K562 (cell line): ENCODE measurements around the gene SERPINA5. TPM values are rescaled to one million over a fixed set of nuclear protein-coding genes. Genes with fewer than 3 reads are reported as not detected.

Experiments used
- ATAC-seq: fragments of 200-7000 bp; cut with Tn5 transposase; 3 replicates; pipeline ENCODE4 v1.9.1; 2020; ENCODE audit warnings: moderate library complexity
- BruUV-seq: library from RNA; stranded (reverse); fragments of 400-500 nt; replicated peaks from 2 replicates; lab custom pipeline; 2021; lab: Mats Ljungman, UMichigan
- CTCF ChIA-PET: fragments of 300-600 bp; formaldehyde crosslinking; extraction: SDS; loops from one replicate; lab custom pipeline; 2021; ENCODE audit warnings: low intra/inter-chr PET ratio; lab: Yijun Ruan, JAX
- POLR2A ChIA-PET: fragments of 300-600, 350-650 bp; sonication (Branson Sonifier 250); formaldehyde crosslinking; extraction: SDS; loops from one replicate; lab custom pipeline; 2021; ENCODE audit warnings: antibody characterized with exemption, inconsistent platforms; lab: Yijun Ruan, JAX
- DNase-seq, 4 experiments: peaks; one replicate each; pipeline versions ENCODE4 v3.0.0 to v3.0.0-alpha.2; 2011 to 2018; ENCODE audit warnings: low spot score in 3 of 4, mixed read lengths in 3 of 4; ENCODE audit errors: extremely low read depth in 1 of 4
- FAIRE-seq: peaks from 2 replicates; lab custom pipeline; 2011; peaks lifted over from hg19 to GRCh38; lab: Jason Lieb, UNC
- H2AFZ ChIP-seq: 2 replicates; pipeline ENCODE4 v1.6.0; 2011; ENCODE audit warnings: low read depth, low read length, control low read depth, inconsistent platforms
- H3K27ac ChIP-seq: fragments of 200-600 bp; 3 replicates; pipeline ENCODE4 v1.8.0; 2011; ENCODE audit warnings: low read depth, mild to moderate bottlenecking, control low read depth, inconsistent platforms, low read length, moderate library complexity, mixed read lengths; ENCODE audit errors: extremely low read depth
- H3K27me3 ChIP-seq, 2 experiments: fragments of 300-600 bp in 1 of 2; 2 replicates in 1 of 2; 3 replicates in 1 of 2; pipeline versions ENCODE4 v1.6.0 to v1.8.0; 2011; ENCODE audit warnings: inconsistent platforms in 2 of 2, low read length in 2 of 2, mild to moderate bottlenecking in 1 of 2, mixed read lengths in 1 of 2, moderate library complexity in 1 of 2; ENCODE audit not compliant: control insufficient read depth in 2 of 2, insufficient read depth in 2 of 2
- H3K36me3 ChIP-seq: fragments of 300-600 bp; 3 replicates; pipeline ENCODE4 v1.8.0; 2011; ENCODE audit warnings: mild to moderate bottlenecking, low read length, inconsistent platforms; ENCODE audit not compliant: control insufficient read depth, insufficient read depth
- H3K4me1 ChIP-seq, 2 experiments: fragments of 200-600 bp in 1 of 2; replicated peaks in 1 of 2; 2 replicates in 1 of 2; 3 replicates in 1 of 2; pipeline versions ENCODE4 v1.5.1 to v1.8.0; 2011; ENCODE audit warnings: inconsistent platforms in 2 of 2, low read length in 2 of 2, mild to moderate bottlenecking in 1 of 2, mixed read lengths in 1 of 2, moderate library complexity in 1 of 2; ENCODE audit not compliant: control insufficient read depth in 2 of 2, insufficient read depth in 2 of 2
- H3K4me2 ChIP-seq: 2 replicates; pipeline ENCODE4 v1.6.1; 2011; ENCODE audit warnings: low read length, control low read depth, inconsistent platforms, mixed read lengths; ENCODE audit not compliant: insufficient read depth
- H3K4me3 ChIP-seq: fragments of 200-600 bp; sonication (generic), shearing (Covaris generic); 2 replicates; pipeline ENCODE4 v1.5.1; 2016; ENCODE audit warnings: control low read depth, inconsistent platforms
- H3K79me2 ChIP-seq: fragments of 200-600 bp; 3 replicates; pipeline ENCODE4 v1.8.0; 2011; ENCODE audit warnings: low read length, inconsistent platforms; ENCODE audit not compliant: control insufficient read depth, insufficient read depth
- H3K9ac ChIP-seq, 2 experiments: 2 replicates each; pipeline versions ENCODE4 v1.6.0 to v1.6.1; 2011; ENCODE audit warnings: low read depth in 2 of 2, low read length in 2 of 2, control low read depth in 1 of 2, inconsistent platforms in 1 of 2, mild to moderate bottlenecking in 1 of 2, mixed read lengths in 1 of 2; ENCODE audit not compliant: insufficient read depth in 1 of 2
- H3K9me1 ChIP-seq: one replicate; pipeline ENCODE4 v1.6.0; 2011; ENCODE audit warnings: inconsistent platforms, mild to moderate bottlenecking, low read length, moderate library complexity; ENCODE audit not compliant: control insufficient read depth, insufficient read depth
- H3K9me3 ChIP-seq: replicated peaks from 2 replicates; pipeline ENCODE4 v1.5.1; 2011; ENCODE audit warnings: low read depth, low read length, inconsistent platforms; ENCODE audit not compliant: control insufficient read depth, insufficient read depth
- H4K20me1 ChIP-seq: replicated peaks from 2 replicates; pipeline ENCODE4 v1.6.1; 2011; ENCODE audit warnings: low read length, inconsistent platforms, mixed read lengths; ENCODE audit not compliant: control insufficient read depth, insufficient read depth
- CCNT2 ChIP-seq: IDR thresholded peaks from 2 replicates; pipeline ENCODE4 v1.6.1; 2011; ENCODE audit warnings: borderline replicate concordance, low read depth, mild to moderate bottlenecking, moderate library complexity, mixed read lengths, low read length; ENCODE audit not compliant: insufficient read length; ENCODE audit errors: extremely low read depth
- NCOA1 ChIP-seq: fragments of 450-650 bp; IDR thresholded peaks from 2 replicates; pipeline ENCODE4 v1.6.1; 2016; ENCODE audit warnings: low read depth
- TEAD1 ChIP-seq, 2 experiments: fragments of 450-650 bp in 1 of 2; sonication (generic) in 1 of 2; formaldehyde crosslinking; IDR thresholded peaks; 2 replicates each; pipeline versions ENCODE4 v1.4.0 to v1.8.0; 2020 to 2022; ENCODE audit warnings: mild to moderate bottlenecking in 2 of 2, missing genetic modification reagents in 1 of 2
- ZBED1 ChIP-seq: IDR thresholded peaks from 2 replicates; pipeline ENCODE4 v1.6.1; 2014
- ZNF143 ChIP-seq: sonication (generic); formaldehyde crosslinking; IDR thresholded peaks from 2 replicates; pipeline ENCODE4 v1.9.0; 2022; ENCODE audit warnings: mild to moderate bottlenecking, missing genetic modification reagents
- ZNF436 ChIP-seq: fragments of 250-450, 450-650 bp; sonication (Bioruptor Pico); formaldehyde crosslinking; IDR thresholded peaks from 2 replicates; pipeline ENCODE4 v1.7.0; 2020; ENCODE audit warnings: mild to moderate bottlenecking
- WGBS: fragments of 100-300 bp; shearing (Covaris generic); methylation state at CpG from one replicate; pipeline ENCODE4 v1.1.6; 2016; ENCODE audit warnings: low coverage, mixed read lengths; ENCODE audit not compliant: insufficient coverage; ENCODE audit errors: missing lambda C conversion rate; 5-methylcytosine and 5-hydroxymethylcytosine counted together
- in situ Hi-C: fragments of 300-500 bp; cut with MboI; formaldehyde crosslinking; loops from 4 replicates; pipeline ENCODE4 v1.15.0; 2018; ENCODE audit warnings: inconsistent platforms, mixed read lengths
- intact Hi-C: fragments of 100-400 bp; cut with micrococcal nuclease; formaldehyde crosslinking; loops from 2 replicates; pipeline ENCODE4 v1.14.2; 2022
- polyA plus RNA-seq, 8 experiments: library from polyadenylated mRNA; depleted of rRNA in 4 of 8; stranded (reverse) in 5 of 8; unstranded in 3 of 8; fragments of >200 nt; fragmentation: Nextera tagmentation in 2 of 8; fragmentation: Illumina TruSeq in 1 of 8; extraction: Ambion mirVana in 2 of 8; extraction: Trizol in 1 of 8; gene quantifications; 2 replicates each; pipeline versions ENCODE4 v1.2.1 to v1.2.3, GENCODE V29; 2011 to 2014; ENCODE audit warnings: inconsistent platforms in 1 of 8, missing spikeins in 1 of 8
- total RNA-seq, 7 experiments: library from RNA; depleted of rRNA in 6 of 7; stranded (reverse); fragments of >200 nt in 6 of 7; fragmentation: Illumina TruSeq in 2 of 7; extraction: Trizol in 2 of 7; gene quantifications; 2 replicates each; pipeline versions ENCODE4 v1.2.1 to v1.2.3, GENCODE V29; 2011 to 2021; ENCODE audit warnings: low replicate concordance in 1 of 7

Gene SERPINA5
- total and polyA plus RNA-seq, 9 of the 15 experiments (the other 6 are each of a cell fraction or from before 2014, with no cell fraction given), result 0.38 TPM; not detected in 8

GRCh38 chr14:94638339-94638738, 57.1 kb downstream of the SERPINA5 start:
- intact Hi-C loops, result no loop called here
- Histone ChIP-seq H3K4me2 (no peak overlapping the region), H3K9ac (no peak overlapping the region), H3K4me1 (no peaks in the 10 kb centered on the region), H3K27me3 (no peaks in the 10 kb centered on the region; a peak in 1 of 5 replicates), H3K4me3 (no peak overlapping the region), H3K36me3 (no peaks in the 10 kb centered on the region), H3K9me3 (no peaks in the 10 kb centered on the region), H3K79me2 (no peaks in the 10 kb centered on the region), H4K20me1 (no peaks in the 10 kb centered on the region; the same call in 1 of the 2 replicates), H3K27ac (no peak overlapping the region), H3K9me1 (no peaks in the 10 kb centered on the region), H2AFZ (no peak overlapping the region)
- DNase-seq, result no peak
- no TSS peak for BruUV-seq
- POLR2A ChIA-PET, result interaction anchor here (0.6 kb wide), 1 partner anchor 718 kb away, joined by 3 read pairs; no protein-coding TSS in a partner anchor
- no peak for ATAC-seq
- in situ Hi-C loops, result no loop called here
- 0% methylated on average over 2 of the region's 2 CpGs for WGBS
- no peak for FAIRE-seq
- TF ChIP-seq NCOA1, result no peak
- TF ChIP-seq ZNF436 (CRISPR knock-in tag), result no peak
- no peak for TF ChIP-seq ZNF143
- no peak for TF ChIP-seq CCNT2
- no peak for TF ChIP-seq ZBED1
- no peak for TF ChIP-seq TEAD1 (CRISPR knock-in tag; IDR thresholded peaks at IDR 0.05)
- CTCF ChIA-PET, result no interaction called here
